ENCODE results near the gene RPP25L.

DNA sequence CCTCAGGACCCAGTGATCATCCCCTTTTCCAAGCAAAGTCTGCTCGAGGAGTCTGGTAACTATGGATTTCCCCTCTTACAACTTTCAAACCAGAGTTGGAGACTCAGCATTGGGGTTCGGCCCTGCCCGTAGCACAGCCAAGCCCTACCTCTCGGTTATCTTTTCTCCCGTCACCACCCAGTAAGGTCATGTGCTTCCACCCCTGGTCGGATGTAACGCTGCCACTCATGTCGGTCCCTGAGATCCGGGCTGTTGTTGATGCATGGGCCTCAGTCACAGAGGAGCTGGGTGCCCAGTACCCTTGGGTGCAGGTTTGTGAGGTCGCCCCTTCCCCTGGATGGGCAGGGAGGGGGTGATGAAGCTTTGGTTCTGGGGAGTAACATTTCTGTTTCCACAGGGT lies 35.8 kb upstream of the RPP25L start:
- TF ChIP-seq POLR2A (IDR thresholded peaks at IDR 0.05) = no peak
- TF ChIP-seq, protein P1, sequence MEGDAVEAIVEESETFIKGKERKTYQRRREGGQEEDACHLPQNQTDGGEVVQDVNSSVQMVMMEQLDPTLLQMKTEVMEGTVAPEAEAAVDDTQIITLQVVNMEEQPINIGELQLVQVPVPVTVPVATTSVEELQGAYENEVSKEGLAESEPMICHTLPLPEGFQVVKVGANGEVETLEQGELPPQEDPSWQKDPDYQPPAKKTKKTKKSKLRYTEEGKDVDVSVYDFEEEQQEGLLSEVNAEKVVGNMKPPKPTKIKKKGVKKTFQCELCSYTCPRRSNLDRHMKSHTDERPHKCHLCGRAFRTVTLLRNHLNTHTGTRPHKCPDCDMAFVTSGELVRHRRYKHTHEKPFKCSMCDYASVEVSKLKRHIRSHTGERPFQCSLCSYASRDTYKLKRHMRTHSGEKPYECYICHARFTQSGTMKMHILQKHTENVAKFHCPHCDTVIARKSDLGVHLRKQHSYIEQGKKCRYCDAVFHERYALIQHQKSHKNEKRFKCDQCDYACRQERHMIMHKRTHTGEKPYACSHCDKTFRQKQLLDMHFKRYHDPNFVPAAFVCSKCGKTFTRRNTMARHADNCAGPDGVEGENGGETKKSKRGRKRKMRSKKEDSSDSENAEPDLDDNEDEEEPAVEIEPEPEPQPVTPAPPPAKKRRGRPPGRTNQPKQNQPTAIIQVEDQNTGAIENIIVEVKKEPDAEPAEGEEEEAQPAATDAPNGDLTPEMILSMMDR (IDR thresholded peaks at IDR 0.05) = no peak
- TF ChIP-seq POLR2AphosphoS5 (IDR thresholded peaks at IDR 0.05) = no peak

Data from breast epithelium (tissue), 3 donors.